ENCODE results near the gene FAM118A. TPM values are rescaled to one million over a fixed set of nuclear protein-coding genes. Genes with fewer than 3 reads are reported as not detected.
A peak's percentile ranks its signal among the peaks of the same experiment; 100 is the strongest.

Gene FAM118A
- polyA plus RNA-seq, 1 donor (not counting 4 experiments of a cell fraction or from before 2014, with no cell fraction given): 31.1 TPM

- H3K9ac ChIP-seq (ENCODE audit: control insufficient read depth, extremely low read depth, insufficient read depth, low read length): no peak overlapping the region
- no peaks in the 10 kb centered on the region for H3K79me2 ChIP-seq (ENCODE audit: control insufficient read depth, insufficient read depth, low read length)
- no peak overlapping the region for H2AFZ ChIP-seq (ENCODE audit: control insufficient read depth, low read length)
- dilution Hi-C loops (cut with MboI; ENCODE audit: extremely low pct_ligation_motif_present, low sequenced_read_pairs): no loop called here
- no peaks in the 10 kb centered on the region for H3K27me3 ChIP-seq (ENCODE audit: control insufficient read depth, extremely low read depth, insufficient read depth, low read length)
- no peak overlapping the region for H3K4me2 ChIP-seq (ENCODE audit: control insufficient read depth, extremely low read depth, insufficient read depth, low read depth, low read length)
- TF ChIP-seq CTCF (optimal IDR thresholded peaks at IDR 0.05 in 1 of 3, IDR thresholded peaks at IDR 0.05 in 1 of 3, conservative IDR thresholded peaks at IDR 0.05 in 1 of 3; ENCODE audit: extremely low read depth in 1 of 3, insufficient read depth in 2 of 3, low read length in 3 of 3) (no peak), EZH2 (IDR thresholded peaks at IDR 0.05; ENCODE audit: low read length) (no peak)
- no peak overlapping the region for H3K4me3 ChIP-seq (ENCODE audit: control insufficient read depth in 2 of 3, extremely low read depth in 1 of 3, insufficient read depth in 2 of 3, low read depth in 1 of 3, low read length in 3 of 3)
- DNase-seq (ENCODE audit: low read depth, low spot score) (no peak), FAIRE-seq (no peak)
- H3K27ac ChIP-seq (ENCODE audit: control insufficient read depth, insufficient read depth, low read length): no peak overlapping the region
- no peaks in the 10 kb centered on the region for H3K9me3 ChIP-seq (ENCODE audit: control insufficient read depth, low read depth, low read length)
- peaks cover 26% of the 10 kb centered on the region for H3K4me1 ChIP-seq (ENCODE audit: control insufficient read depth, extremely low read depth, insufficient read depth, low read length)
- H3K36me3 ChIP-seq (ENCODE audit: control insufficient read depth in 2 of 2, extremely low read depth in 1 of 2, insufficient read depth in 2 of 2, low read length in 2 of 2): peaks cover 13 to 41% of the 10 kb centered on the region in 2 experiments
- no peaks in the 10 kb centered on the region for H3K9me1 ChIP-seq (ENCODE audit: control insufficient read depth, extremely low read depth, insufficient read depth, low read length)
- H4K20me1 ChIP-seq (ENCODE audit: control insufficient read depth, extremely low read depth, insufficient read depth, low read length): peaks cover 3% of the 10 kb centered on the region
Observed at GRCh38 chr22:45332001-45332400, 22.3 kb downstream of the FAM118A start.

GRCh38 chr22:45334068-45334467 lies 24.3 kb downstream of the FAM118A start:
- dilution Hi-C loops (cut with MboI; ENCODE audit: extremely low pct_ligation_motif_present, low sequenced_read_pairs): no loop called here
- DNase-seq (ENCODE audit: low read depth, low spot score): peak; percentile 71

More at GRCh38 chr22:45334068-45334467, 24.3 kb downstream of the FAM118A start:
- Histone ChIP-seq H3K9me1 (ENCODE audit: control insufficient read depth, extremely low read depth, insufficient read depth, low read length) (no peaks in the 10 kb centered on the region), H2AFZ (ENCODE audit: control insufficient read depth, low read length) (no peak overlapping the region), H3K4me2 (ENCODE audit: control insufficient read depth, extremely low read depth, insufficient read depth, low read depth, low read length) (peak overlapping the region; percentile 49), H3K27ac (ENCODE audit: control insufficient read depth, insufficient read depth, low read length) (peak overlapping the region; percentile 27), H3K4me1 (ENCODE audit: control insufficient read depth, extremely low read depth, insufficient read depth, low read length) (peaks cover 26% of the 10 kb centered on the region), H4K20me1 (ENCODE audit: control insufficient read depth, extremely low read depth, insufficient read depth, low read length) (peaks cover 3% of the 10 kb centered on the region), H3K9ac (ENCODE audit: control insufficient read depth, extremely low read depth, insufficient read depth, low read length) (no peak overlapping the region), H3K79me2 (ENCODE audit: control insufficient read depth, insufficient read depth, low read length) (no peaks in the 10 kb centered on the region), H3K4me3 (ENCODE audit: control insufficient read depth in 2 of 3, extremely low read depth in 1 of 3, insufficient read depth in 2 of 3, low read depth in 1 of 3, low read length in 3 of 3) (no peak overlapping the region), H3K36me3 (ENCODE audit: control insufficient read depth in 2 of 2, extremely low read depth in 1 of 2, insufficient read depth in 2 of 2, low read length in 2 of 2) (peaks cover 16 to 44% of the 10 kb centered on the region in 2 experiments), H3K27me3 (ENCODE audit: control insufficient read depth, extremely low read depth, insufficient read depth, low read length) (no peaks in the 10 kb centered on the region), H3K9me3 (ENCODE audit: control insufficient read depth, low read depth, low read length) (no peaks in the 10 kb centered on the region)
- peak; percentile 97 for FAIRE-seq
- TF ChIP-seq CTCF (optimal IDR thresholded peaks at IDR 0.05 in 1 of 3, IDR thresholded peaks at IDR 0.05 in 1 of 3, conservative IDR thresholded peaks at IDR 0.05 in 1 of 3; ENCODE audit: extremely low read depth in 1 of 3, insufficient read depth in 2 of 3, low read length in 3 of 3): no peak
- TF ChIP-seq EZH2 (IDR thresholded peaks at IDR 0.05; ENCODE audit: low read length): no peak

All from keratinocyte (primary cell).